Midbrain (tissue), 1 donor: ENCODE measurements around the gene THAP11.
A peak's percentile ranks its signal among the peaks of the same experiment; 100 is the strongest.
"Not testable (repeated sequence)": the region's sequence is repeated elsewhere in the genome, so short reads cannot be mapped to it uniquely, and the experiment has no call there.

Experiments used
- DNase-seq: peaks from one replicate; lab custom pipeline; 2025; lab: John Stamatoyannopoulos, UW

The THAP11 gene

DNA sequence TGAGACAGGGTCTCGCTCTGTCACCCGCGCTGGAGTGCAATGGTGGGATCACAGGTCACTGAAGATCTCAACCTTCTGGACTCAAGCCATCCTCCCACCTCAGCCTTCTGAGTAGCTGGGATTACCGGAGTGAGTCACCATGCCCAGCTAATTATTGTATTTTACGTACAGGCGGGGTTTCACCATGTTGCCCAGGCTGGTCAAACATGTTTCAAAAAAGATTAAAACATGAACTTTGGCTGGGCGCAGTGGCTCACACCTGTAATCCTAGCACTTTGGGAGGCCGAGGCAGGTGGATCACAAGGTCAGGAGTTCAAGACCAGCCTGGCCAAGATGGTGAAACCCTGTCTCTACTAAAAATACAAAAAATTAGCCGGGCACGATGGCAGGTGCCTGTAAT lies 4.9 kb upstream of the THAP11 start:
- not testable (repeated sequence) for DNase-seq

DNA sequence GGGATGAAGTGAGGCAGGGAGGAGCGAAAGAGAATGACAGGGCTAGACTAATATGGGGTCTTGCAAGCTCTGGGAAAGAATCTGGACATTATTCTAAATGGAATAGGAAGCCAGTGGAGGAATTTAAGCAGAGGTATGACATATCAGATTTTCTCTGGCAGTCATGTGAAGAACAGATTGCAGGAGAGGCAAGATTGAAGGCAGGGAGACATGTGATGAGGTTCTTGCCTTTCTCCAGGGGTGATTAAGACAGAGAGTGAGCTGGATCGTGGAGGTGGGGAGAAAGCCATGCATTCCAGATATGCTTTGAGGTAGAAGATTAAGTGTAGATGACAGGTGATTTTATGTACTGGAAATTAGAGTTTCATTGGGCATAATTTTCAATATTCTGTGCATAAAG lies 4.3 kb upstream of the THAP11 start:
- DNase-seq, result no peak

DNA sequence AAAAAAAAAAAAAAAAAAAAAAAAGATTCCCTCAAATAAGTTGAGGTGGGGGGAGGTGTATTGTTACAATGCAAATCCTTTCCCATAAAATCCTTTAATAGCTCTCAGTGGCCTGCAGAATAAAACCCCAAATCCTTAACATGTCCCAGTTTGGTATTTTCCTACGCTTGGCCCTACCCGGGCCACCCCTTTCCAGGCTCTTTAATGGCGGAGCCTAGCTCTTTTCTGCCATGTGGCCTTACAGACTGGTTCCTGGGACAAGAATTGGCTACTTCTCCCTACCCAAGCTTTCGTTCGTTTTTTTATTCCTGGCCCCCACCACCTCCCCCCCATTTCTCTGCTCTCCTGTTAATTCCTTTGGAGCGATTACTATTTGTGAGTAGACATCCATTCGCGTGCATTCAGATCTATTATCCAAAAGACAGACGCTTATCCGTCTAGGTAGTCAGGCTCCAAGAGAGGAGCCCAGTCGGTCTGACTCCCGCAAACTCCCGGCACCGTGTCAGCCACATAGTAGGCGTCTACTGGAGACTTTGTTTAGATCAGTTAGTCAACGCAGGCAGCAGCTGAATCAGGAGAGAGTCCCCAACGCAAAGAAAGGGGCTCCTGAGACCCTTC lies 813 bp upstream of the THAP11 start:
- no peak for DNase-seq

DNA sequence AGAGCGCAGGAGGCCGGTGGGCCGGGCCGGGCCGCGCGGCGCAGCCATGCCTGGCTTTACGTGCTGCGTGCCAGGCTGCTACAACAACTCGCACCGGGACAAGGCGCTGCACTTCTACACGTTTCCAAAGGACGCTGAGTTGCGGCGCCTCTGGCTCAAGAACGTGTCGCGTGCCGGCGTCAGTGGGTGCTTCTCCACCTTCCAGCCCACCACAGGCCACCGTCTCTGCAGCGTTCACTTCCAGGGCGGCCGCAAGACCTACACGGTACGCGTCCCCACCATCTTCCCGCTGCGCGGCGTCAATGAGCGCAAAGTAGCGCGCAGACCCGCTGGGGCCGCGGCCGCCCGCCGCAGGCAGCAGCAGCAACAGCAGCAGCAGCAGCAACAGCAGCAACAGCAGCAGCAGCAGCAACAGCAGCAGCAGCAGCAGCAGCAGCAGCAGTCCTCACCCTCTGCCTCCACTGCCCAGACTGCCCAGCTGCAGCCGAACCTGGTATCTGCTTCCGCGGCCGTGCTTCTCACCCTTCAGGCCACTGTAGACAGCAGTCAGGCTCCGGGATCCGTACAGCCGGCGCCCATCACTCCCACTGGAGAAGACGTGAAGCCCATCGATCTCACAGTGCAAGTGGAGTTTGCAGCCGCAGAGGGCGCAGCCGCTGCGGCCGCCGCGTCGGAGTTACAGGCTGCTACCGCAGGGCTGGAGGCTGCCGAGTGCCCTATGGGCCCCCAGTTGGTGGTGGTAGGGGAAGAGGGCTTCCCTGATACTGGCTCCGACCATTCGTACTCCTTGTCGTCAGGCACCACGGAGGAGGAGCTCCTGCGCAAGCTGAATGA lies 606 bp downstream of the THAP11 start:
- peak; percentile 73 for DNase-seq

DNA sequence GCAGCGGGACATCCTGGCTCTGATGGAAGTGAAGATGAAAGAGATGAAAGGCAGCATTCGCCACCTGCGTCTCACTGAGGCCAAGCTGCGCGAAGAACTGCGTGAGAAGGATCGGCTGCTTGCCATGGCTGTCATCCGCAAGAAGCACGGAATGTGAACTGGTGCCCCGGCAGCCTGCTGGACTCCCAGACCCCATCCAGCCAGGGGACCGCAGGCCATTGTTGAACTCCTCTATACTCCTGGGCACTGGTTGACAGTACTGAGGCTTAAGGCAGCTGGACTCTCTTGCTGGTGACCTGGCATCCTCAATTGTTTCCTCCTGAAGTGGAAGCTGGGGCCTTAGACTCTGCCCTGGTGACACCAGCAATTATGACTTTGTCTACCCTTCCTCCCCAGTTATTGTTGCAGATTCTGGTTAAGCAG lies 1.2 kb downstream of the THAP11 start:
- no peak for DNase-seq

DNA sequence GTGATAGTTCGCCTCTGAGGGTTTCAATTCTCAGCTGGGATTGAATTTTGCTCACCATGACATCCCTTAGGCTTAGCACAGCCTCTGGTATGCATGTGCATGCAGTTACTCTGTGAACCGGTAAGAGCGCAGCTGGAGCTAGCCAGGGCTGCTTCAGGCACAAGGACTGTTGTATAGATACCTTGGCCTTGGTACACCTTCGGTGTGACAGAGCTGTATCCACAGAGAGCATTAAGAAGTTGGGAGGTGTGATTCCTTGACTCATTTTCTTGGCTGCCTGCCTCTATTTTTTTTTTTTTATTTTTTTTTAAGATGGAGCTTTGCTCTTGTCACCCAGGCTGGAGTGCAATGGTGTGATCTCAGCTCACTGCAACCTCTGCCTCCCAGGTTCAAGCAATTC lies 2.4 kb downstream of the THAP11 start:
- DNase-seq, result no peak

DNA sequence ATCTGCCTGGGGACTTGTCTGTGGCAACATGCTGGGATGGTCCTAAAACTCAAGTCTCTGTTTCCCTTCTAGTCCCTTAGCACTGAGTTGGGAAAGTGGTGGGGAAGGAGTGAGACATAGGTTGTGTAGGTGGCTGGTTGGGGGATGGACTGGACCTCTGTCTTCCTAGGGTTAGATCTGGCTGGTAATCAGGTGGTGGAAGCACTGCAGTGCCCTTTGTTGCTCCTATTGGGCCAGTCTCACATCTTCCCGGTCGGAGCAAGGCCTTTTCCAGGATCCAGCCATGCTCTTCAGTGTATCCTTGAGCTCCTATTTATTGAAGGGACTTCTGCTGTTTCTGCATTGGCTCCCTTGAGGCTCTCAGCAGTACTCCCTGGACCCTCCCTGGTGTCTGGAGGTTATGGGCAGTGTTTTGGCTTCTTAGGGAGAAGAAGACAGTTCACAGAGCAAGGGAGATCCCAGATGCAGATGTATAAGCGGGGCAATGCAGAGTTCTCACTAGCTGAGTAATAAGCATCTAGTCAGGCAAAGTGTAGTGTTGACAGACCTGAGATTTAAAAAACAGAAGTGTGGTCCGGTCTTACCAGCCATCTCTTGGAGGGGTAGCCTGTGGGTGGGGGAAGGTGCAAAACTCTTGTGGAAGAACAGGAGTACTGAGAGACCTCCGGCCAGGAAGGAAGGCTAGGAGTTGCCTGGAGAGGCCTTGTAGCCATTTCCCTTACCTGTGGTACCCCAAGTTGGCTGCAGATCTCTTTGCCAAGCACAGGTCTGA lies 3.4 kb downstream of the THAP11 start:
- no peak for DNase-seq

DNA sequence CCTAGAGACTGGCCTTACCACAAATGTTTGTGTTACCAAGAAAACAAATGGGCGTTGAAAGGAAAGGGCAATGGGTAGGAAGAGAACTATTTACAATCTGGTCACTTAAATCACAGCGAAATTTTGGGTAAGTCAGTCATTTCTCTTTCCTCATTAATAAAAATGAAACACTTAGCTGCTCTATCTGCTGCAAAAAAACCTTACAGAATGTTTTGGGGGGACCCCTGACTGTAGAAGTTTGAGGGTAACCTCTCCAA lies 3.9 kb downstream of the THAP11 start:
- DNase-seq, result no peak

DNA sequence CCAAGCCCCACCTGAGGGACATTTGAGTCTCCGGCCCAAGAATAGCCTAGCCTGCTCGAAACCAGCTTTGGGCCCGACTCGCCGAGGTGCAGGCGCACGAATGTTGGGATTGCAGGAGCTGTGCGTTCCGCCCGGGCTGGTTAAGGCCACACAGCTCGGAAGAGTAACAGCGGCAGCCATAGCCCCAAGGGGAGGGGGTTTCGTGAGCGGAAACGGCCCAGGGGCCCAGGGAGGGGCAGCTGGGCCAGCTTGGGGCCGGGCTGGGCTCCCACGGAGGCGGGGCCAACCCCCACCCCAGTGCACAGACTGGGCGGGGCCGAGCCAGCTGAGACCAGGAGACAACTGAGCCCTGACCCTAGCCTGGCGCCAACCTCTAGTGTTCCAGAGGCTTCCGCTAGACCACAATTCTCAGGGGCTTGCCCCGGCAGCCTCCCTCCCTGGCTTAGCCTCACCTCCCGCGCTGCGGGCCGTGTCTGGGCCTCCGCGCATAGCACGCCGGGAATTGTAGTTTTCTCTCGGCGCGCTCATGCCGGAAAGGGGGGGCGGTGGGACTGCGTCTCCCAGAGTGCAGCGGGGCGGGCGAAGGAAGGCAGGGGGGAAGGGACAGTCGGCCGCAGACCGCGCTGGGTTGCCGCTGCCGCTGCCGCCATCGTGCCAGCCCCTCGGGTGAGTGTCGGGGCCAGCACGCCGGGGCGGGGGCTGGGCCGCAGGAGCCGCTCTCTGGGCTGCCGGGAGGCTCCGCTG lies 4.4 kb downstream of the THAP11 start, which contains the start of gene NUTF2:
Gene NUTF2 (plus strand): TSS at position 614 of the 744 bp plus-strand sequence. CDS start 18,198 bp downstream, outside the sequence.
- peak; percentile 95 for DNase-seq

DNA sequence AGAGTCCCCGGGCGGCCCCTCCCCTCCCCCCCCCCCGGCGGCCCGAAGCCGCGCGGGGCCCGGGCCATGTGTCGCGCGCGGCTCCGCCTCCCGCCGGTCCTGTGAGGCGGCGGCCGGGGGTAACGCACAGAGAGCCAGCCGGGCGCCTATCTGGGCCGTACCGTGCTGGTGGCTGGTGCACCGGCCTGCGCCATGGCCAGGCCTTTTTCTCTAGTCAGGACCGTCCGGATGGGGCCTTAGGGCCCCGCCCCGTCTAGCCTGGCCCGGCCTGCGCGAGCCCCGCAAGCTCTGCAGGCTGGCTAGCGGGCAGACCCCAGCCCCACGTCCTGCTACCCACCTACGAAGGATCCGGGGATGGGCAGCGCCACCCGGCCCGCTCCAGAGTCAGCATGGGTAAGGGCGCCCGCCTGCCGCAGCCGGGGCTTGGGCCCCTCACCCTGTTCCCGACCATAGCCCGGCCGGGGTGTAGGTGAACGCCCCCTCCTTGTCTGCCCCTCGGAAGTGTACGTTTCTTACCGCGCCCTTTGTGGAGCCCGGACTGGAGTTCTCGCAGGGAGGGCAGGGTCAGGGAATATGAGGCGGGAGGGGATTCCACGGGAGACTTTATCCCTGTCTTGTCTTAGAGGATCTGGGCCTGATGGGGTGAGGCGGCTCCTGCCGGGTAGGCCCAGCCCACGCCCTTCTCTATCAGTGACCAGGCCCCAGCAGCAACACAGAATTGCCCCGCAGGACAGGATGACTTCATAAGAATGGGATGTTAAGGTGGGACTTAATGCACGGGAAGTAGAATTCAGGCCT lies 5.1 kb downstream of the THAP11 start, which contains the start of gene CENPT:
Gene CENPT (minus strand): TSS at position 630 of the 798 bp plus-strand sequence. CDS start 13,834 bp downstream, outside the sequence.
- DNase-seq, result peak; percentile 81

DNA sequence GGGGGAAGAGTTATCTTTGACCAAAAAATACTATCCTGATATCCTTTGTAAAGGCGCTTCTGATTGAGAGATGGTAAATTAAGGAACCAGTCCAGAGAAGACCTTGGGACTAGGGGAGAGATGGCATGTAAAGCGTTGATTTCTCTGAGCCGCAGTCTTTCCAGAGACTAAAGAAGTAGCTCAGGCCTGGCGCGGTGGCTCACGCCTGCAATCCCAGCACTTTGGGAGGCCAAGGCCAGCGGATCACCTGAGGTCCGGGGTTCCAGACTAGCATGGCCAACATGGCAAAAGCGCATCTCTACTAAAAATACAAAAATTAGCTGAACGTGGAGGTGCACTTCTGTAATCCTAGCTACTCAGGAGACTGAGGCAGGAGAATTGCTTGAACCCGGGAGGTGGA lies 6.0 kb downstream of the THAP11 start:
- no peak for DNase-seq

DNA sequence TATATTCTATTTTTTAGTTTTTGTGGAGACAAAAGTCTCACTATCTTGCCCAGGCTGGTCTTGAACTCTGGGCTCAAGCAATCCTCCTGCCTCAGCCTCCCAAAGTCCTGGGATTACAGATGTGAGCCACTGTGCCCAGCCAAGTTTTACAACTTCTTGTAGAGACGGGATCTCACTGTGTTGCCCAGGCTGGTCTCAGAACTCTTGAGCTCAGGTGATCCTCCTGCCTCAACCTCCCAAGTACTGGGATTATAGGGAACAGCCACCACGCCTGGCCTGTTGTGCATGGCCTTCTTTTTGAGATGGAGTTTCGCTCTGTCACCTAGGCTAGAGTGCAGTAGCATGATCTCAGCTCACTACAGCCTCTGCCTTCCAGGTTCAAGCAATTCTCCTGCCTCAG lies 11.6 kb downstream of the THAP11 start:
- DNase-seq, result no peak

DNA sequence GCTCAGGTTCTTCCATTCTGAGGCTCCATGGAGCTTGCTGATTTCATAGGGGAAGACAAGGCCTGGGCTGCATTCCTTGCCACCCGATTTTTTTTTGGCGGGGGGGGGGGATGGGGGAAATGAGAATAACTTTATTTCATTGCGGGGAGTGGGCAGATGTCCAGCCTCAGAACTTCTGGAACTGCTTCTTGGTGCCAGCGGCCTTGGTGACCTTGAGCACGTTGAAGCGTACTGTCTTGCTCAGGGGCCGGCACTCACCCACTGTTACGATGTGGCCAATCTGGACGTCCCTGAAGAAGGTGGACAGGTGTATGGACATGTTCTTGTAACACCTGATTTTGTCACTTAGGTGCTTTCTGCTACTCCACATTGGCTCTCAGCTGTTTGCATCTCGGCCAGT lies 13.7 kb downstream of the THAP11 start:
- DNase-seq, result no peak

DNA sequence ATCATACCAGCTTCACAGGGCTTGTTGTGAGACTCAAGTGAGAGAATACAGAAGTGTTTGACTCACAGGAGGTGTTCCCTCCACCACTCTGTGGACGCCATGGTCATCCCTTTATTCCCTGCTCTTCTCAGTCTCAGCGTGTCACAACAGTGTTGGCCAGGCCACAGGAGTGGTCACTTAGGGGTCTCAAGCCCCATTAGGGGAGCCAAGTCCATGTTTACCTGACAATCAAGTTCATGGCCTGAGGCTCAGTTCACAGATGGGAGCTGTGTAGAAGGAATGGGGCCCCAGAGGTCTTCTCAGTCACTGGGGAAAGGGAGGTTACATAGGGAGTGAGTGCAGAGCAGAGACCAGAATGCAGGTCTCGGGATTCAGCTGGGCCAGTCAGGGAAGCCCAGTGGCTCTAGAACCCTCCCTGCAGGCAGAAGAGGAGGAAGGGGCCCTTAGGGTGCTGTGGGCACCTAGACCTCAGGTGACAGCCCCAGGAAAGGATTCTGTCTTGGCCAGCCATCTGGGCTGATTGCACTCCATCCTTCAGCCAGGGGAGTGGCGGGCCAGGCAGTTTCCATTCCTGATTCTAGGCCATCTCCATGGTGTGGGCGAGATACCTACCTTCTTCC lies 14.9 kb downstream of the THAP11 start:
- no peak for DNase-seq

DNA sequence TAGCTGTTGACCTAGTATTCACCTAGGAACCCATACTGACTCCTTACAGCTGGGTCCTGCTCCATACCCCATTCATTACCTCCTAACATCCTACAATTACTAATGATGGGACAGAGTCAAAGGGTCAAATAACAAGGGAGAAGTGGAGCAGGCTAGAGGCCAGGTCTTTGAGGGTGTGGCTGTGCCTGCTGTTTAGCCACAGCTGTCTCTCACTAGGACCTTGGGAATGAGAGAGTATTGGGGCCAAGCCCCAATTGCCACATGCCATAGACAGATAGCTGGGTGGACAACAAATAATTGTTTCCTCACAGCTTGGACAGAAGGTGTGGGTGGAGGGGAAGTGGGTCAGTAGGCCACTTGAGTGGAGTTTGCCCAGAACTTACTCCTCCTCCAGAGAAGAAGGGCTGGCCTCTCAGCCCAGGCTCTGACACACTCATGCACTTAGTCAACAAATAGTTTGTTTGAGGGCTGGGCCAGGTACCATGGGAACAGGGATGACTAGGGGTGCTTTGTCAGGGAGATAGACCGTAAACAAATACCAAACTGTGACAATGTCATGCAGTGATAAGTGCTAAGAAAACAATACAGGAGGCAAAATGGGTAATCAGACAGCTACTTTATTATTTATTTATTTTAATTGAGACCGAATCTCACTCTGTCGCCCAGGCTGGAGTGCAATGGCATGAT lies 15.6 kb downstream of the THAP11 start:
- no peak for DNase-seq

DNA sequence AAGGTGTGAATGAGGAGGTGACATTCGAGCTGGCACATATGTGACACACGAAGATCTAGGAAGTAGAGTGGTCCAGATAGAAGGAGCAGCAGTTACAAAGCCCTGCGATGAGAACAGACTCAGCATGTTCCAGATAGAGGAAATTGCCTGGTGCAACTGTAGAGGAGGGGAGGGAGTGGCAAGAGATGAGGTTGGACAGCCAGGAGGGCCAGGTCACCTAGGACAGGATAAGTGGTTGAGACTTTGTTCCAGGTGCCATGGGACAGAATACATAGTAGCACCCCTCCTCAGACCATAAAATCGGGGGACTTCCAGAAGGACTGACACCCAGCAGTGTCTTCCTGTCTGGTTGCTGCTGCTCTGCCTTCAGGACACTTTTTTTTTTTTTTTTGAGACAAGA lies 16.4 kb downstream of the THAP11 start:
- no peak for DNase-seq

DNA sequence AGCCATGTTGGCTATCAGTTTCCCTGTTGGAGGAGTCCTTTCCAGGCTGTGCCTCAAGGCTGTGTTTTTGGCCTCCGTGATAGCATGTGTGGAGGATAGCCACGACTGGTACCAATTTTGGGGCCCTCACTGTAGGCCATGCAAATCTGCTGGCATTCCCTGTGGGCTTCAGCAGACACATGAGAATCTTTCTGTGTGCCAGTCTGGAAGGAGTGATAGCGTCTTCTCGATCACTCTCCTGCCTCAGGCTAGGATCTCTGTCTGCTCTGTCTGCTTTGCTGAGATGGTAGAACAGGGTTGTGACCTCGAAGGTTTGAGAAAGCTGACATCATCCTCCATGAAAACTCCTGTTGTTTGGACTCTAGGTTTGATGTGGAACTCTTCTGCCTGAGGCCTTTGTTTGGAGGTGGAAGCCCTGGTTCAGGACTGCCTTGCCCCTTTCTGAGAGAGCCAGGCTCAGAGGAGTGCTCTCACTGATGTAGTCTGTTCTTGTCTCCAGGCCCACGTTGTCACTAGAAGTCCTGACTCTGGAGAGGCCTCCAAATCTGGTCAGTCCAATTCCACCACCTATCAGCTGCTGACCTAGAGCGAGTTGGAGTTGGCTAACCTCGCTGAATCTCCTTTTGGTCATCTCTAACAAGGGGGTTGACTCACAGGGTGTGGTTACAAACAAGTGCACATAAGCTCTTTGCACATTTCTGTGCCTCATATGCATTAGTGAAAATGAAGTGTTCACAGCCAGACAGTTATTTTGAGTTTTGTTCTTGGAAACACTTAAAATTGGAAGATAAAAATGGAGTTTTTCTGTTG lies 18.7 kb downstream of the THAP11 start:
- DNase-seq, result no peak

DNA sequence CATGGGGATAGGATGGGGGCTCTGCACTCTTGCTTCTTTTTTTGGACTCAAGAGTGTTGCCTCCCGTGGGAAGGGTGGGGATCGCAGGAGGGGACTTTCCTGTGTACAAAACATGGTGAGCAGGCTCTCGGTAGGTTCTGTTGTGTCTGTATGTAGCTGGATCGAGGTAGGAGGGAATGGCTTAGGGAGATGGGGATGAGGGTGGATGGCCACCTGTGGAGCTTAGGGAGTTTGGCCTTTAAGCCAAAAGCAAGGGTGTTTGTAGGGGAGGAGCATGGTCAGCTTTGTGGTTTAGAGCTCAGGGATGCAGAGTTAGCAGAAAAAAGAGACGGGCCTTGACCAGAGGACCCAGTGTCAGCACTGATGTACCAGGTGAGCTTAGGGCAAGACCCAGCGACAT lies 19.8 kb downstream of the THAP11 start:
- DNase-seq, result no peak
